Left ventricle myocardium superior (tissue), 1 donor: ENCODE data around the gene FLRT1. TPM values are rescaled to one million over a fixed set of nuclear protein-coding genes. Genes with fewer than 3 reads are reported as not detected.
A peak's percentile ranks its signal among the peaks of the same experiment; 100 is the strongest.

Source experiments
- ATAC-seq: fragments of 200-7000 bp; cut with Tn5 transposase; one replicate; pipeline ENCODE4 v1.9.1; 2020; ENCODE audit warnings: mild to moderate bottlenecking, moderate library complexity
- DNase-seq: peaks from one replicate; pipeline ENCODE4 v3.0.0-alpha.2; 2020
- intact Hi-C: fragments of 100-400 bp; cut with micrococcal nuclease; formaldehyde crosslinking; loops from one replicate; pipeline ENCODE4 v1.11.0; 2022
- total RNA-seq: library from RNA; stranded (reverse); fragmentation: NEBNext Ultra II Directional; extraction: Animal tissue kit (Norgen Biotek cat#: 25700); gene quantifications from one replicate; pipeline ENCODE4 v1.2.1, GENCODE V29; 2021
- donor health status: DM: no; HTN: yes; CAD: no; lungs with severe emphysema.

The FLRT1 gene
- total RNA-seq, 1 donor from 2014 or later: 0.45 TPM

DNA sequence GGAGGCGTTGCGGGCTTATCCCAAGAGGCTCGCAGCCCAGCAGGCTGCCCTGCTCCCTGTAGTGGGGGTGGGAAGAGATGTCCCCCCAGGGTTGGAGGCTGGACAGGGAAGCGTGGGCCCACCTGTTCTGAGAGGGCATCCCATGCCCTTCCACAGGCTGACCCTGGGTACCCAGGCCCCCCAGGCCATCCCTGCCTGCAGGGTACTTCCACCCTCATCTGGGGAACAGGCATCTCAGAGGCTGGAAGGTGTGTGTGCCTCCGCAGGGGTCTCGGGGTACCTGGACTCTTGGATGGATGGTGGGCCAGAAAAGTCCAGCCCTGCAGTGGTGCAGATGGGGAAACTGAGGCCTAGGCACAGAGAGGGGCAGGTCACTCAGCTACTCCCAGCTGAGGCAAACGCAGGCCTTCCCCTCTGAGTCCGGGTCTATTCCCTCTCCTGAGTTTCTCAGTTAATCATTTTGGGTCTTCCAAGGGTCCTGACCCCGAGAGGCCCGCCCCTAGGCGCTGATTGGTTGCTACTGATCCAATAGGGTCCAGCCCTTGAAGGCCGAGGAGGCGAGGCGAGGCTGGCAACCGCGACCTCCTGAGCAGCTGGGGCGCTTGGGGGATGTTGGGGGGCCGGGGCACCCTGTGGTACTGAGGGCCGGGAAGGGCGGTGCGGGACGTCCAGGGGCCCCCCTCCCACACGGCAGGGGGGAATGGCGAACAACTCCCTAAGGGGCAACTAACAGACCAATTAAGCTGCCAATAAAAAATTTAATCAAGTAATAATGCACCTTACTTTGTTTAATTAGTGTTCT lies 23.8 kb downstream of the FLRT1 start:
- no peak for ATAC-seq
- intact Hi-C loops: no loop called here

DNA sequence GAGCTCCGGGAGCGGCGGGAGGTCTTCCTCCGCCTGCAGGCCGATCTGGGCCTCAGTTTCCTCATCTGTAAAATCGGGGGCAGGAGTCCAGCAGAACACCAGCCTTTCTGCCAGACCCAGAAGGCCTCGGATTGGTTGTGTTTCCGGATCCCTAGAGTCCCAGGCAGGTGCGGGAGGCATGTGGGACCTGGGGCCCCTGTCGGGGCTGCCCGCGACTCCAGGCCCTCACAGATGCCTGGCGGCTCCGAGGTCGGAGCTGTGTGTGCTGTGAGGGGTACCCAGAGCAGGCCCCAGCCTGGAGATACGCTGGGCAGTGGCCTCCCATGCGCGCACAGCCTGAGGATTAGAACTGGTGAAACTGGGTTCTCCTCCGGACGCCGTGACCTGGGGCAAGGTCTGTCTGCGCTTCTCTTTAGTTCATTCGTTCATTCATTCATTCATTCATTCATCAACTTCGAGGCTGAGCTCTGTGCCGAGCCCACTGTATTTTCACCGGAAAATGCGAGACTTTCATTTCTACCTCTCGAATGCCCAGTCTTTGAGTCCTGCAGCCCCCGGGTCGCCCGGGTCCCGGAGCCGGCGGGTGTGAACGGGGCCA lies 24.6 kb downstream of the FLRT1 start:
- DNase-seq (no peak), ATAC-seq (no peak)
- intact Hi-C loops: no loop called here

More for the DNA sequence above, 23.8 kb downstream of the FLRT1 start:
- DNase-seq: no peak

DNA sequence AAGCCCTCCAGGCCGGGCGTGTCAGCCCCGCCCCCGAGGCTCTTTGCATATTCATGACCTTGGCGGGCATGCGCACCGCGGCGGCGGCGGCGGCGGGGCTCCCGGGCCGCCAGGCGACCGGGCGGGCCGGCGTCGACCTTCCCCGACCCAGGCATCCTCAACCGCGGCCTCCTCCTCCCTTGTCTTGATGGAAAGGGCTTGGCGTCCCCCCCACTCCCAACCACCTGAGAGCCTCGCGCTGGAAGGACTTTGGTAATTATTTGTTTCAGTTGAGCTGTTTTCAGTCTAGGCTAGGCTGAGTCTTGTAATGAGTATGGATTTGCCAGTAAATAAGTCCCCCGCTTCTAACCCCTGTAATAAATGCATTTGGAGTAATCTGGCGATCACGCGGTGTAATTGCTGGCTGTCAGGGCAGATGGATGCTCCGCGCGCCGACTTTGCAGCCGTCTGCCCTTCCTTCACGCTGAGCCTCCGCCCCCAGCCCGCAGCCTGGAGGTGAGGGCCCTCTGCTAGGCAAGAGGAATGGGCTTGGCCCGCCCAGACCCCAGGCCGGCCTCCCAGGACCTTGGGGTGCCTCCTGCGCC lies 25.2 kb downstream of the FLRT1 start:
- DNase-seq (peak; percentile 80), ATAC-seq (peak; percentile 42)
- intact Hi-C loops: no loop called here

DNA sequence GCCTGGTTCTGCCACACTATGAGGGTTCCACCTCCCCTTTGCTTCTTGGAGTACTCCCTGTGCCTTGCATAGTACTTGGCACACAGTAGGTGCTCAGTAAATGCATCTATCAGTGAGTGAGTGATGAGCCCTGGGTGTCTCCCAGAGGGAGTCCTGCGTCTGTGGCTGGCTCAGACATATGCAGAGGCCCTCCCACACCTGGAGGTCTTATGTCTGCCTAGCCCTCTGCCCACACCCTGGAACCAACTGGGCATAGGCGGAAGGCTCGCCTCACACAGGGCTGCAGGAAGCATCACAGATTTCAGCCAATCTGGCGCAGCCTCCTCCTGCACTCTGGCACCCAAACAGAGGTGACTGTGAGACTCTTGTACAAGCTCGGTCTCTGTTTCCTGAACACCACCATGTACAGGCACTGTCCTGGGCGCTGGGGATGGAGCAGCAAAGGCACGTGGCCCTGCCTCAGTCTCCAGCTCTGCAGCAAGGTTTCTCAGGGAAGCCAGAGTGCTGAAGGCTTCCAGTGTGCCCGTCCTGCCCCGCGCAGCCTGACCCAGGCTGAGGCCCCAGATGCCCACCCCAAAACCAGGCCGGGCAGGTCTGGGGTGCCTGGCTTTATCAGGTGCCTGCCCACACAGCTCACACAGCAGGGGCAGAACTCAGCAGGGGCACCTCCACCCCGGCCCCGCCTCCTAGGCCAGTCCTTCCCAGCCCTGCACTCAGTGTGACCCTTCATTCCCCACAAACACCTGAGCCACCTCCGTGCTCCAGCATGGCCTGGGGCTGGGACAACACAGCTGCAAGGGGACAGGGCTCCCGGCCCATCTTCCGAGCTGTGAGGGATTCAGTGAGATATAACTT lies 26.7 kb downstream of the FLRT1 start:
- intact Hi-C loops: no loop called here
- no peak for DNase-seq
- no peak for ATAC-seq

DNA sequence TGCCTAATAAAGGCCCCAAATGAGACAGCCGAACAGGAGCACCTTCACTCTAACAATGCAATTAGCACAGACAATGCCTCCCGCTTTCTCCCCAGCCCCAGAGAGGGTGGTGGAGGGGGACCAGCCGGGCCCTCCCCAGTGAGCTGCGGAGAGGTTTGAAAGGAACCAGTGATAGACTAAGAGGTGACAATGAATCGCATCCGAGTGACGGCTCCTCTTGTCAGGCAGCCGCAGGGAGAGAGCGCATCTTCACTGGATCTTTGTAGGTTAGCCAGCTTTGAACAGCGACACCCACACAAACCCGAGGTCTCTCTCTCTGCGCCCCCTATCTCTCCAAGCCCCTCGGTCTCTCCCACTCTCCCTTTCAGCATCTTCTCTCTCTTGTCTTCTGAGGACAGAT lies 28.0 kb downstream of the FLRT1 start:
- intact Hi-C loops: no loop called here
- ATAC-seq (no peak), DNase-seq (no peak)

DNA sequence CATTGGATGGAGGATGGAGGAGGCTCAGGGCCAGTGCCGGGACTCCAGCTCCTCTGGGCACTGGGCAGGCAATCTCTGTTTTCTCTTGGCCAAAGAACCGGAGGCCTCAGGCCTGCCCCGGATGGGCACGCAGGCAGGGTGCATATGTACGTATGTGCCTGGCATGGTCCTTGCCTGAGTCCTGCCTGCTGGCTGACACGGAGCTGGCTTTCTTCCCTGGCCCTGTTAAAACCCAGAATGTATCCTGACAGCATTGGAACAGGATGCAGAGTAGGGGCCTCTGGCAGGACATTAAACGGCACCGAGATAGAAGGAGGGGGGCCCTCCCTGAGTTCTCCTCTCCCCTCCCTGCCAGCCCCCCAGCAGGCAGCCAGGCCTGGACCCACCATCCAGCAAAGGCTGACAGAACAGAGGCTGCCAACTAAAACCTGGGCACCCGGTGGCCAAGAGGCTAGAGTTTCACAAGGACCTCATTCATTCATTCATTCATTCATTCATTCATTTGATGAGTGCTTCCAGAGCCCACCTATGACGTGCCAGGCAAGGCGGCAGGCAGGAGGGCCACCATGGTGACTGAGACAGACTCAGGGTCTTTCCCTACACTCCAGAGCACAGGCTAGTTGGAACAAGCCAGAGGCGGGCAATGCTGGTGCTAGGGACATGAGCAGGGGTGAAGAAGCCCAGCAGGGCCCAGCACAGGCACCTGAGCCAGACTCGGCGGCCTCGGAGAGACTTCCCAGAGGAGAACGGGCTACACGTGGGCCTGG lies 28.8 kb downstream of the FLRT1 start:
- ATAC-seq: peak; percentile 9
- intact Hi-C loops: no loop called here
- DNase-seq: no peak

DNA sequence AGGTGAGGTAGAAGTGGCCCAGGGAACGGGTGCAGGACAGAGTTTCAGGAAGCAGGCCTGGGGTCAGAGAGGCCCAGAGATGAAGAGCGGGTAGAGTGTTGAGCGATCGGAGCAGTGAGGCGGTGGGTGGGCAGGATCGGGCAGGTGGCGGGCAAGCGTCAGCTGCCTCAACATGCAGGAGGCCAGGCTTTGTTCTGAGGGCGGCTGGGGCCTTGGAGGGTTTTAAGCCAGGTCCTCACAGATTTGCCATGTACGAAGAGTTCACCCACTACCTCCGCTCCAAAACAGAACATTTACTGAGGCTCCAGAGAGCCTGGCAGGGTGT lies 29.4 kb downstream of the FLRT1 start:
- ATAC-seq (no peak), DNase-seq (no peak)
- intact Hi-C loops: no loop called here

DNA sequence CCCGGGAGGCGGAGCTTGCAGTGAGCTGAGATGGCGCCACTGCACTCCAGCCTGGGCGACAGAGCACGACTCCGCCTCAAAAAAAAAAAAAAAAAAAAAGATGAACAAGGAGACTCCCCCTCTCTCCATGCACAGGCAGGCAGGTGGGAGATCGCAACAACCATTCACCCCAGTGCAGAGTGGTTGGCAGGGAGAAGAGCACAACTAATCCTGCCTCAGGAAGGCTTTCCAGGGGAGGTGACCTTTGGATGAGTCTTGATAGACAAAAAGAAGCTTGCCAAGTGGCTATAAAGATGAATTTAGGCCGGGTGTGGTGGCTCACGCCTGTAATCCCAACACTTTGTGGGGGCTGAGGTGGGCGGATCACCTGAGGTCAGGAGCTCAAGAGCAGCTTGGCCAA lies 30.0 kb downstream of the FLRT1 start:
- ATAC-seq (no peak), DNase-seq (no peak)
- intact Hi-C loops: no loop called here

DNA sequence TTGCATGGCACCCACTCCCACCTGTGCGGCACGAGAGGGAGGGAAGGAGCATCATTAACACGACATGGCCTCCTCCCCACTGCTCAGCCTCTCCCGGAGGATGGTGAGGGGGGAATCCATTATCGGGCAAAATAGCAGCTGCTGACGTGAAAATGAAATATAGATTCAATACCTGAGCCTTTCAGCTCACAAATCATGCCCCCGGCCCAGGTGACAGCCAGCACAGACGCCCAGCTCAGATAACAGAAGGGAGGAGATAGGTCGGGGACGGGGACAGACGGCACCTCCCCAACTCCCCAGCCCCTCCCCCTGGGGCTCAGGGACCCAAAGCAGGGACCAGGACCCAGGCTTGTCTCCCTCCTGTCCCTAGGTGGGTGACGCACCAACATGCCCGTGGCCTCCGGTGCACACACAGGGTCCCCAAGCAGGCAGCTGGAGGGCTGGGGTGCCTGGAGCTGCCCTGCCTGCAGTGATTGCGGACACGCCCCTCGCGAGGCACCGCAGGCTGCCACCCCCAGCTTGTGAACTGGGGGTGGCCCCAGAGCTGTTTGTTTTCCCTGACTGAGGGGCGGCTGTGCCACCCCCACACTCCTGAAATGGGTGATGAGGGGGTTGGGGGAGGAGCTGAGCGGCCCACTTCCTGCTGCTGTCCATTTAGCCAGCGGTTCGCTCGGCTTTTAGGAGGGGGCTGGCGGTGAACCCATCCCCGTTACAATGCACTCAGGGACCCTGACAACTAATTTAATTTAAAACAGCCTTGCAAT lies 31.7 kb downstream of the FLRT1 start:
- no peak for ATAC-seq
- intact Hi-C loops: no loop called here
- DNase-seq: no peak

DNA sequence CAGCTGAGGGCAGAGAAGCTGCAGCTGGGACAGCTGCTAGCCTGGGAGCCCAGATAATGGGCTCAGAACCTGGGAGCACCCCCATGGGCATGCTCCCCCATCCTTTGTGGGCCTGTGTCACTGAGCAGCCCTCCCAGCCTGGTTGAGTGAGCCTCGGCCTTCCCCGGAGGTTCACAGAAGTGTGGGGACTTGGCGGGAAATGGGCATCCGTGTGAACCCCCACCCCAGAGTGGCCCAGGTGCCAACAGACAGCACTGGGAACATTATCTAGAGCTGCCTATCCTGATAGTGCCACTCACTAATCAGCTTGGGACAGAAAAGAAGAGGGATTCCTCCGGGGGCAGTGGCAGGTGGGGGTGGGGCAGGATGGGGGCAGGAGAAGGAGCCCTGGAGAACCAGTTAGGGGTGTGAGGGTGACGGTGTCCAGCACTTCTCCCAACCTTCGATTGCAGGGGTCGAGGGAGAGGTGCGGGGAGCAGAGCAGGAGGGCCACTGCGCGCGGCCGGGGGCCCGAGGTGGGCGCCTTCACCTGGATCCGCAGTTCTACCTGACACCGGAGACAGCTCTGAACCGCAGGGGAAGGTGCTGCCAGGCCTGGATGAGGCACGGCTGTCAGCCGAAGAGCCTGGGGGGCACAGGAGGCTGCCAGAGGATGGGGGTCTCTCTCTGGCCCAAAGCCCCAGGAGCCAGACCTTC lies 33.1 kb downstream of the FLRT1 start:
- intact Hi-C loops: no loop called here
- DNase-seq (no peak), ATAC-seq (no peak)

DNA sequence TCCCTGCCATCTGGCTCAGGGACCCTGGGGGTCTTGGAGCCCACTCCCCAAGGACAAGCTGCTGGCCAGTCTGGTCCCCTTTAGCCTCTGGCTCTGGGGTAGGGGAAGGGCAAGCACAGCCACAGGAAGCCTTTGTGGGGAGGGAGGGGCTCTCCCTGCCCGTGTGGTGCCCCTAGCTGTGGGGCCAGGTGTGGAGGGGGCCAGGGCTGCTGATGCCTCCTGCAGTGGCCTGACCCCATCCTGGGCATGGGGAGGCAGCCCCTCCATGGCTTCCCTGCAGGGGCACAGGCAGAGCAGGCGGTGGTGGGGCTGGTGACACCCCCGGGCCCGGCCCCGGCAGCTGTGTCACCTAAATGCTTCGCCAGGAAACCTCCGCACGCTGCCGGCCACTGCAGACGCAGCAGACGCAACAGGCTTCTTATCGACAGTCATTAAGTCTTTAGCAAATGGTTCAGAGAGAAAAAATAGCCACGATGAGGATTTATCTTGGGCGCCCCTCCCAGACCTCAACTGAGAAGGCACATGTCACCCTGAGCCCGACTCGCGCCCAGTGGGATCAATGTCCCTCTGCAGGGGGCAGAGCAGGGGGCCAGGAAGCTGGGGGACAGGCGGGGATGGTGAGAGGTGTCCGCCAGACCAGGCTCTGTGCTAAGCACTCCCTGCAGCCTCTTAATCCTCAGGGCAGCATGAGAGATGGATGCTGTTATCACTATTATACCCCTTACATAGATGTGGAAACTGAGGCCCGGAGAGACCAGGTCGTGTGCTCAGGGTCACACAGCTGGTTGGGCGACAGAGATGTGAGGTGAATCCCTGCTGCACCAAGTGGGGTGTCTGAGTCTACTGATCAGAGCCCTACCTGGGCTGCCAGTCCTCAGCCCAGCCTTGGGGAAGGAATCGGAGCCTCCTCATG lies 33.9 kb downstream of the FLRT1 start:
- intact Hi-C loops: no loop called here
- DNase-seq: no peak
- no peak for ATAC-seq

DNA sequence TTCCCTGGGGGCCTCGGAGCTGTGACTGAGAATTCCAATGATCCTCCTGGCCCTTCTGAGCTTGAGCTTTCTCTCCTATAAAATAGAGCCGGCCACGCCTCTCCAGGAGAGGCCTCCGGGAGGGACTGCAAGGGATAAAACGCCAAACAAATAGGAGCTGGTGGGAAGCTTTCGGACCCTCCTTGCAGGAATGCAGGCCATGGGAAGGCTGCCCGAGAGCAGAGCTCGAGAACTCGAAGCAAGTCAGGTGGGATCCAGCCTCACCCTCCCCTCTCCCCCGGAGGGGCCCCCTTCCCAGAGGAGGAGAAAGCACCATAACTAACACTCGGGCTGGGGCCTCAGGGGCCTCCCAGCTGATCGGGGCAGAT lies 34.6 kb downstream of the FLRT1 start:
- intact Hi-C loops: no loop called here
- no peak for ATAC-seq
- no peak for DNase-seq

DNA sequence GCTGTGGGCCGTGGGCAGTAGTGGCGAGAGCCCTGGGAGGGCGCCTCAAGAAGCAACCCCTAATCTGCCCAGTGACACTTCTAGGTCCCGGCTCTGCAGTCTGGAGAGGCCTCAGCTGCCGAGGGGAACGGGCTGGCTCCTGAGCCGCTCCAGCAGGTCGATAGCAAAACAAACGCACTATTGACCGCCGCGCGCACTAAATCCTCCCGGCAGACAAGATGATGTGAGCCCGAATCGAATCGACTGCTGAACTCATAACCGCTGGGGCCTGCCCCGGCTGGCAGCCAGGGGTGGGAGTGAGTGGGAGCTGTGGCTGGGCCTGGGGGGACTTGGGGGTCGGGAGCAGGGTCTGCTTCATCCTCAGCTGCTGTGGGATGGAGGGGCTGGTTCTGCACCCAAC lies 36.1 kb downstream of the FLRT1 start:
- ATAC-seq: no peak
- intact Hi-C loops: no loop called here
- DNase-seq: no peak

DNA sequence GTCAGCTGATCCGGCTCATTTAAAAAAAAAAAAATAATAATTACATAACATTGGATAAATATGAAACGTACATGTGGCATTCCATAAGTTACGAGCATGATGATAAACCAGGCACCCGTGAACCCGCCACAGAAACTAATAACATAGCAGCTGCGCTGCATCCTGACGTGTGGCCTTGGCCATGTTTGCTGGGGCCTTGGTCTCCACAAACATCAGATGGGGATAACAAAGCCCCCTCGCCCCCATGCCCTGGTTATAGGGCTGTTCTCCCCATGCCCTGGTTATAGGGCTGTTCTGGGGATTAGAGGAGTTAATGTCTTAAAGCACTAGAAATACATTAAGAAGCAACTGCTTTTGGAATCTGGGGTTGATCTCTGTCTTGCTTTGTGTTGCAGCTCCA lies 36.7 kb downstream of the FLRT1 start:
- ATAC-seq (no peak), DNase-seq (no peak)
- intact Hi-C loops: no loop called here

DNA sequence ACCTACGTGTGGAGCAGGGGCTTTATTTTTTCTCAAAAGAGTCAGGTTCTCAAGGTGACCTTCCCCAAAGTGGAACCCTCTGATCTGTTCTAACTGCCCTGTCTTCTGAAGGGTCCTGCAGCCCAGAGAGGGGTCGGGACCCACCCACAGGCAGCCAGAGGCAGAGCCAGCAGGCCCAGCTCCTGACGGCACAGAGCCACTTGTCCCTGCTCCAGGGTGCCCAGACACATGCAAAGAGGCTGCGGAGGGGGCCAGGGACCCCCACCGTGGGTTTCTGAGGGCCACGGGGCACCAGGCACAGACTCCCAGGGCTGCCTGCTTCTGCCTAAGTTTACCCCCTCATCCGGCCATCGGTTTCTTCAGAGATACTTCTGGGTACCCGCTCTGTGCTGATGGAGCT lies 37.1 kb downstream of the FLRT1 start:
- no peak for ATAC-seq
- DNase-seq: no peak
- intact Hi-C loops: no loop called here

DNA sequence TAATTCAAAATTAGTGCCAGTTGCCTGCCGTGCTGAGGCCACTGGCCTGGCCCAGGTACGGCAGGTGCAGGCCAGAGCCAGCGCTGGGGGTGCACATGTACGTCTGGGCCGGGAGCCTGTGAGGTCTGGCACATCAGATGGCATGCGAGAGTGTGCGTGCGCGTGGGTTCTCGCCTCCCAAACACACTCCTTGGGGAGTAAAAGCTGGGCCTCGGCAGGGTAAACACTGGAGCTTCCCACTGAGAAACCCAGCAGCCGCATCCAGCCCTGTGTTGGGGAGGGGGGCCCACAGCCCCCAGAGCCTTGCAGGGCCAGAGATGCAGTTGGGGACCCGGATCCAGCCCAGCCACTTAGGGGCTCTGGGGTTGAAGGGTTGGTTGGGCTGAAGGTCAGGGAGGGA lies 37.8 kb downstream of the FLRT1 start:
- intact Hi-C loops: no loop called here
- DNase-seq (no peak), ATAC-seq (no peak)

DNA sequence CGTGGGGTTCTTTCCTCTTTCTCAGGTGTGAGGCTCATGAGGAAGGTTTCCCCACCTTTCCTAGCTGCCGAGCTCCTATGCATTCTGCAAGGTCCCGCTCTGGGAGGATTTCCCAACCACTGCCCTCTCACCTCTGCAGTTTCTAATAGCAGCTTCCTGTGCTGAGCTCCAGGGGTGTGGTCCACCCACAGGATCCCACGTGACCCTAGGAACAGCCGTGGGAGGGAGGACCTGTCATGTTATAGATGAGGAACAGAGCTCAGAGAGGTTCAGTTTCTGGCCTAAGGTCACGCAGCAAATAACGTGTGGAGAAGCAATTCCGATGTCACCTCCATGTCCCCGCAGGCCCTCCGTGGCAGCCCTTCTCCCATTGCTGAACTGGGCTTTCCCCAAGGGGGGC lies 38.5 kb downstream of the FLRT1 start:
- ATAC-seq: no peak
- no peak for DNase-seq
- intact Hi-C loops: no loop called here
